Measurements from ENCODE around the gene PPP1R9B.

DNA sequence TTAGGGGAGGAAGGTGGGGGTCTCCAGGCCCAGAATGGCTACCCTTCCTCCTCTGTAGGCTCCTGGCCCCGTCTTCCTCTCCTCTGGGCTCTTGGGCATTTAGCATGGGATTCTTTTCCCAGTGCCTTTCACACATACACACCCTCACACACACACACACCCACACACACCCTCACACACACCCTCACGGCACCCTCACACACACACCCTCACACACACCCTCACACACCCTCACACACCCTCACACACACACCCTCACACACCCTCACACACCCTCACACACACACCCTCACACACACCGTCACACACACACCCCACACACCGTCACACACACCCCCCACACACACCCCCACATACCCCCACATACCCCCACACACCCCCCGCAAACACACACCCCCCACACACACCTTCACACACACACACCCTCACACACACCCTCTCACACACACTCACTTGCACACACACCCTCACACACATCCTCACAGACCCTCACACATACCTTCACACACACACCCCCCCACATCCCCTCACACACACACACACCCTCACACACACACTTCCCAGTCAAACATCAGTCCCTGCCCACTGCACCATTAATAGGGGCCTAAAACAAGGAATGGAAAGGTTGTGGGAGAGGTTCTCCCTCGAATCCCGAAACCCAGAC, 16.2 kb upstream of the PPP1R9B start:
- no peak for TF ChIP-seq POLR2AphosphoS5 (IDR thresholded peaks at IDR 0.05; ENCODE audit: low read depth, low read length)
- TF ChIP-seq, protein P1, sequence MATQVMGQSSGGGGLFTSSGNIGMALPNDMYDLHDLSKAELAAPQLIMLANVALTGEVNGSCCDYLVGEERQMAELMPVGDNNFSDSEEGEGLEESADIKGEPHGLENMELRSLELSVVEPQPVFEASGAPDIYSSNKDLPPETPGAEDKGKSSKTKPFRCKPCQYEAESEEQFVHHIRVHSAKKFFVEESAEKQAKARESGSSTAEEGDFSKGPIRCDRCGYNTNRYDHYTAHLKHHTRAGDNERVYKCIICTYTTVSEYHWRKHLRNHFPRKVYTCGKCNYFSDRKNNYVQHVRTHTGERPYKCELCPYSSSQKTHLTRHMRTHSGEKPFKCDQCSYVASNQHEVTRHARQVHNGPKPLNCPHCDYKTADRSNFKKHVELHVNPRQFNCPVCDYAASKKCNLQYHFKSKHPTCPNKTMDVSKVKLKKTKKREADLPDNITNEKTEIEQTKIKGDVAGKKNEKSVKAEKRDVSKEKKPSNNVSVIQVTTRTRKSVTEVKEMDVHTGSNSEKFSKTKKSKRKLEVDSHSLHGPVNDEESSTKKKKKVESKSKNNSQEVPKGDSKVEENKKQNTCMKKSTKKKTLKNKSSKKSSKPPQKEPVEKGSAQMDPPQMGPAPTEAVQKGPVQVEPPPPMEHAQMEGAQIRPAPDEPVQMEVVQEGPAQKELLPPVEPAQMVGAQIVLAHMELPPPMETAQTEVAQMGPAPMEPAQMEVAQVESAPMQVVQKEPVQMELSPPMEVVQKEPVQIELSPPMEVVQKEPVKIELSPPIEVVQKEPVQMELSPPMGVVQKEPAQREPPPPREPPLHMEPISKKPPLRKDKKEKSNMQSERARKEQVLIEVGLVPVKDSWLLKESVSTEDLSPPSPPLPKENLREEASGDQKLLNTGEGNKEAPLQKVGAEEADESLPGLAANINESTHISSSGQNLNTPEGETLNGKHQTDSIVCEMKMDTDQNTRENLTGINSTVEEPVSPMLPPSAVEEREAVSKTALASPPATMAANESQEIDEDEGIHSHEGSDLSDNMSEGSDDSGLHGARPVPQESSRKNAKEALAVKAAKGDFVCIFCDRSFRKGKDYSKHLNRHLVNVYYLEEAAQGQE (IDR thresholded peaks at IDR 0.05; ENCODE audit: insufficient read depth in 1 of 2, low read depth in 2 of 2, low read length in 2 of 2), result no peak
- no peak for TF ChIP-seq SIN3A (IDR thresholded peaks at IDR 0.05; ENCODE audit: borderline replicate concordance, insufficient read depth, low read length)
